Measurements from ENCODE around the gene VTCN1. TPM values are rescaled to one million over a fixed set of nuclear protein-coding genes. Genes with fewer than 3 reads are reported as not detected.

VTCN1 gene
- total RNA-seq, 2 experiments from 2014 or later = not detected

GRCh38 chr1:117101334-117101733, 109.4 kb downstream of the VTCN1 start:
- H3K36me3 Mint-ChIP-seq (ENCODE audit: low read depth) = peaks cover 82% of the 10 kb centered on the region
- H3K9me3 Mint-ChIP-seq (ENCODE audit: insufficient read depth) = no peaks in the 10 kb centered on the region
- no peak overlapping the region for H3K4me3 Mint-ChIP-seq
- ATAC-seq (no peak), DNase-seq (no peak)
- POLR2A ChIA-PET = no interaction called here
- H3K27me3 Mint-ChIP-seq (ENCODE audit: low read depth) = no peaks in the 10 kb centered on the region
- CTCF ChIA-PET = interaction anchor here (0.9 to 1.4 kb wide), 2 partner anchors 27 to 505 kb away, joined by 3 to 4 read pairs; no protein-coding TSS in a partner anchor
- H3K27ac Mint-ChIP-seq = no peak overlapping the region
- H3K4me1 Mint-ChIP-seq (ENCODE audit: low read depth) = peaks cover 4% of the 10 kb centered on the region

GRCh38 chr1:117098287-117098890, 112.3 kb downstream of the VTCN1 start:
- CTCF ChIA-PET = interaction anchor here (1.1 to 1.2 kb wide), 2 partner anchors 30 to 34 kb away, joined by 3 to 8 read pairs; no protein-coding TSS in a partner anchor
- Mint-ChIP-seq H3K27me3 (ENCODE audit: low read depth) (no peaks in the 10 kb centered on the region), H3K4me1 (ENCODE audit: low read depth) (peaks cover 12% of the 10 kb centered on the region), H3K27ac (no peak overlapping the region), H3K36me3 (ENCODE audit: low read depth) (peaks cover 76% of the 10 kb centered on the region), H3K4me3 (no peak overlapping the region), H3K9me3 (ENCODE audit: insufficient read depth) (no peaks in the 10 kb centered on the region)
- no peak for DNase-seq
- ATAC-seq = no peak
- POLR2A ChIA-PET = interaction anchor here (1.3 kb wide), 1 partner anchor 38 kb away, joined by 3 read pairs; the partner anchor contains the start of gene TTF2

- POLR2A ChIA-PET = no interaction called here
- Mint-ChIP-seq H3K27me3 (ENCODE audit: low read depth) (no peaks in the 10 kb centered on the region), H3K9me3 (ENCODE audit: insufficient read depth) (no peaks in the 10 kb centered on the region), H3K27ac (no peak overlapping the region), H3K4me3 (no peak overlapping the region), H3K4me1 (ENCODE audit: low read depth) (peaks cover 20% of the 10 kb centered on the region), H3K36me3 (ENCODE audit: low read depth) (peaks cover 77% of the 10 kb centered on the region)
- no peak for ATAC-seq
- CTCF ChIA-PET = no interaction called here
- DNase-seq = no peak
Observed at GRCh38 chr1:117097443-117097842, 113.3 kb downstream of the VTCN1 start.

GRCh38 chr1:117096951-117097408, 113.7 kb downstream of the VTCN1 start:
- ChIA-PET CTCF (no interaction called here), POLR2A (no interaction called here)
- H3K36me3 Mint-ChIP-seq (ENCODE audit: low read depth) = peaks cover 77% of the 10 kb centered on the region
- H3K27ac Mint-ChIP-seq = no peak overlapping the region
- no peak for DNase-seq
- no peaks in the 10 kb centered on the region for H3K9me3 Mint-ChIP-seq (ENCODE audit: insufficient read depth)
- no peaks in the 10 kb centered on the region for H3K27me3 Mint-ChIP-seq (ENCODE audit: low read depth)
- H3K4me1 Mint-ChIP-seq (ENCODE audit: low read depth) = peaks cover 17% of the 10 kb centered on the region
- ATAC-seq = no peak
- H3K4me3 Mint-ChIP-seq = no peak overlapping the region

GRCh38 chr1:117094841-117095604, 115.7 kb downstream of the VTCN1 start:
- POLR2A ChIA-PET = interaction anchor here (0.9 to 1.1 kb wide), 2 partner anchors 35 to 272 kb away, joined by 3 to 7 read pairs; partner anchors contain the start of genes MAN1A2 and TTF2
- DNase-seq (no peak), ATAC-seq (no peak)
- H3K4me1 Mint-ChIP-seq (ENCODE audit: low read depth) = peaks cover 16% of the 10 kb centered on the region
- no peaks in the 10 kb centered on the region for H3K27me3 Mint-ChIP-seq (ENCODE audit: low read depth)
- CTCF ChIA-PET = interaction anchor here (1.1 to 6.4 kb wide), 3 partner anchors 24 to 440 kb away, joined by 3 to 67 read pairs (median 28); no protein-coding TSS in a partner anchor
- H3K27ac Mint-ChIP-seq = no peak overlapping the region
- peaks cover 80% of the 10 kb centered on the region for H3K36me3 Mint-ChIP-seq (ENCODE audit: low read depth)
- no peaks in the 10 kb centered on the region for H3K9me3 Mint-ChIP-seq (ENCODE audit: insufficient read depth)
- H3K4me3 Mint-ChIP-seq = no peak overlapping the region

- peak; percentile 65 for DNase-seq
- peak; percentile 92 for ATAC-seq
- ChIA-PET CTCF (interaction anchor here (0.7 to 6.4 kb wide), 20 partner anchors 8 to 665 kb away, joined by 3 to 67 read pairs (median 4); partner anchors contain the start of gene TTF2), POLR2A (interaction anchor here (0.5 to 2.0 kb wide), 5 partner anchors 18 to 699 kb away, joined by 3 to 8 read pairs (median 3); partner anchors contain the start of genes MAN1A2 and TTF2)
- Mint-ChIP-seq H3K9me3 (ENCODE audit: insufficient read depth) (no peaks in the 10 kb centered on the region), H3K4me3 (no peak overlapping the region), H3K27me3 (ENCODE audit: low read depth) (no peaks in the 10 kb centered on the region), H3K27ac (peak overlapping the region; percentile 50), H3K36me3 (ENCODE audit: low read depth) (peaks cover 79% of the 10 kb centered on the region), H3K4me1 (ENCODE audit: low read depth) (peaks cover 16% of the 10 kb centered on the region)
Observed at GRCh38 chr1:117093870-117094621, 116.7 kb downstream of the VTCN1 start.

Small RNAs within 50 kb of the gene (microRNA-seq; reads per million reads assigned to microRNA genes)
- gene MIR942 = 496 reads per million, percentile 76 among the genes with 10 or more reads in this experiment

Other genes with a start within 250 kb of the VTCN1 start
- 10 to 100 TPM; 28.6 to 34.4 TPM for gene CD101, start 209.2 kb downstream of the VTCN1 start, total RNA-seq
- 100 to 1,000 TPM; 121 to 135 TPM for gene TTF2, start 150.6 kb downstream of the VTCN1 start, total RNA-seq
- gene TRIM45, start 89.2 kb downstream of the VTCN1 start, total RNA-seq = under 1 TPM; 0.44 to 0.87 TPM
- gene MAN1A2, start 156.5 kb upstream of the VTCN1 start, total RNA-seq = 10 to 100 TPM; 32.8 to 33.2 TPM

Measured in activated CD8-positive, alpha-beta T cell treated with anti-CD3 and anti-CD28 coated beads, Interleukin-2, amount 10 ng/mL, durations not matched to agents 7 days and 5 days (primary cell).